K562 (cell line): Measurements from ENCODE around the gene SLAIN2. TPM values are rescaled to one million over a fixed set of nuclear protein-coding genes. Genes with fewer than 3 reads are reported as not detected.

Experiments used
- ATAC-seq: fragments of 200-7000 bp; cut with Tn5 transposase; 3 replicates; pipeline ENCODE4 v1.9.1; 2020; ENCODE audit warnings: moderate library complexity
- BruUV-seq: library from RNA; stranded (reverse); fragments of 400-500 nt; replicated peaks from 2 replicates; lab custom pipeline; 2021; lab: Mats Ljungman, UMichigan
- CTCF ChIA-PET: fragments of 300-600 bp; formaldehyde crosslinking; extraction: SDS; loops from one replicate; lab custom pipeline; 2021; ENCODE audit warnings: low intra/inter-chr PET ratio; lab: Yijun Ruan, JAX
- POLR2A ChIA-PET: fragments of 300-600, 350-650 bp; sonication (Branson Sonifier 250); formaldehyde crosslinking; extraction: SDS; loops from one replicate; lab custom pipeline; 2021; ENCODE audit warnings: antibody characterized with exemption, inconsistent platforms; lab: Yijun Ruan, JAX
- DNase-seq, 4 experiments: peaks; one replicate each; pipeline versions ENCODE4 v3.0.0 to v3.0.0-alpha.2; 2011 to 2018; ENCODE audit warnings: low spot score in 3 of 4, mixed read lengths in 3 of 4; ENCODE audit errors: extremely low read depth in 1 of 4
- FAIRE-seq: peaks from 2 replicates; lab custom pipeline; 2011; peaks lifted over from hg19 to GRCh38; lab: Jason Lieb, UNC
- H2AFZ ChIP-seq: 2 replicates; pipeline ENCODE4 v1.6.0; 2011; ENCODE audit warnings: low read depth, low read length, control low read depth, inconsistent platforms
- H3K27ac ChIP-seq: fragments of 200-600 bp; 3 replicates; pipeline ENCODE4 v1.8.0; 2011; ENCODE audit warnings: low read depth, mild to moderate bottlenecking, control low read depth, inconsistent platforms, low read length, moderate library complexity, mixed read lengths; ENCODE audit errors: extremely low read depth
- H3K27me3 ChIP-seq, 2 experiments: fragments of 300-600 bp in 1 of 2; 2 replicates in 1 of 2; 3 replicates in 1 of 2; pipeline versions ENCODE4 v1.6.0 to v1.8.0; 2011; ENCODE audit warnings: inconsistent platforms in 2 of 2, low read length in 2 of 2, mild to moderate bottlenecking in 1 of 2, mixed read lengths in 1 of 2, moderate library complexity in 1 of 2; ENCODE audit not compliant: control insufficient read depth in 2 of 2, insufficient read depth in 2 of 2
- H3K36me3 ChIP-seq: fragments of 300-600 bp; 3 replicates; pipeline ENCODE4 v1.8.0; 2011; ENCODE audit warnings: mild to moderate bottlenecking, low read length, inconsistent platforms; ENCODE audit not compliant: control insufficient read depth, insufficient read depth
- H3K4me1 ChIP-seq, 2 experiments: fragments of 200-600 bp in 1 of 2; replicated peaks in 1 of 2; 2 replicates in 1 of 2; 3 replicates in 1 of 2; pipeline versions ENCODE4 v1.5.1 to v1.8.0; 2011; ENCODE audit warnings: inconsistent platforms in 2 of 2, low read length in 2 of 2, mild to moderate bottlenecking in 1 of 2, mixed read lengths in 1 of 2, moderate library complexity in 1 of 2; ENCODE audit not compliant: control insufficient read depth in 2 of 2, insufficient read depth in 2 of 2
- H3K4me2 ChIP-seq: 2 replicates; pipeline ENCODE4 v1.6.1; 2011; ENCODE audit warnings: low read length, control low read depth, inconsistent platforms, mixed read lengths; ENCODE audit not compliant: insufficient read depth
- H3K4me3 ChIP-seq: fragments of 200-600 bp; sonication (generic), shearing (Covaris generic); 2 replicates; pipeline ENCODE4 v1.5.1; 2016; ENCODE audit warnings: control low read depth, inconsistent platforms
- H3K79me2 ChIP-seq: fragments of 200-600 bp; 3 replicates; pipeline ENCODE4 v1.8.0; 2011; ENCODE audit warnings: low read length, inconsistent platforms; ENCODE audit not compliant: control insufficient read depth, insufficient read depth
- H3K9ac ChIP-seq, 2 experiments: 2 replicates each; pipeline versions ENCODE4 v1.6.0 to v1.6.1; 2011; ENCODE audit warnings: low read depth in 2 of 2, low read length in 2 of 2, control low read depth in 1 of 2, inconsistent platforms in 1 of 2, mild to moderate bottlenecking in 1 of 2, mixed read lengths in 1 of 2; ENCODE audit not compliant: insufficient read depth in 1 of 2
- H3K9me1 ChIP-seq: one replicate; pipeline ENCODE4 v1.6.0; 2011; ENCODE audit warnings: inconsistent platforms, mild to moderate bottlenecking, low read length, moderate library complexity; ENCODE audit not compliant: control insufficient read depth, insufficient read depth
- H3K9me3 ChIP-seq: replicated peaks from 2 replicates; pipeline ENCODE4 v1.5.1; 2011; ENCODE audit warnings: low read depth, low read length, inconsistent platforms; ENCODE audit not compliant: control insufficient read depth, insufficient read depth
- H4K20me1 ChIP-seq: replicated peaks from 2 replicates; pipeline ENCODE4 v1.6.1; 2011; ENCODE audit warnings: low read length, inconsistent platforms, mixed read lengths; ENCODE audit not compliant: control insufficient read depth, insufficient read depth
- CBX2 ChIP-seq: fragments of 200-600 bp; sonication (generic); IDR thresholded peaks from one replicate; pipeline ENCODE4 v1.6.1; 2012; ENCODE audit warnings: mild to moderate bottlenecking, low read length, inconsistent platforms; ENCODE audit not compliant: insufficient read depth, poor library complexity, severe bottlenecking
- CBX8 ChIP-seq: fragments of 200-600 bp; sonication (generic); IDR thresholded peaks from 2 replicates; pipeline ENCODE4 v1.6.1; 2012; ENCODE audit warnings: borderline replicate concordance, mixed run types, low read depth, mild to moderate bottlenecking, moderate library complexity, mixed read lengths, low read length, control low read depth, inconsistent platforms; ENCODE audit not compliant: poor library complexity, severe bottlenecking; ENCODE audit errors: extremely low read depth
- HLTF ChIP-seq: fragments of 450-650 bp; IDR thresholded peaks from 2 replicates; pipeline ENCODE4 v1.6.1; 2016
- ILF3 ChIP-seq: fragments of 450-650 bp; IDR thresholded peaks from 2 replicates; pipeline ENCODE4 v1.6.1; 2018; ENCODE audit warnings: antibody characterized with exemption, mild to moderate bottlenecking, moderate library complexity, borderline replicate concordance
- MAFF ChIP-seq: IDR thresholded peaks from 2 replicates; pipeline ENCODE4 v1.6.1; 2012; ENCODE audit warnings: low read length, improper control_type of control experiment
- MED1 ChIP-seq: sonication (generic); formaldehyde crosslinking; IDR thresholded peaks from 2 replicates; pipeline ENCODE4 v1.8.1; 2023; ENCODE audit warnings: missing genetic modification reagents, borderline replicate concordance
- MEIS2 ChIP-seq: fragments of 450-650 bp; IDR thresholded peaks from 2 replicates; pipeline ENCODE4 v1.6.1; 2014; ENCODE audit warnings: mild to moderate bottlenecking; ENCODE audit not compliant: partially characterized antibody
- ZFPM2 ChIP-seq: fragments of 250-450 bp; sonication (Bioruptor Pico); IDR thresholded peaks from 2 replicates; pipeline ENCODE4 v1.5.1; 2022; ENCODE audit warnings: mild to moderate bottlenecking
- ZNF431 ChIP-seq: sonication (generic); formaldehyde crosslinking; IDR thresholded peaks from 2 replicates; pipeline ENCODE4 v1.8.0; 2022; ENCODE audit warnings: mild to moderate bottlenecking, missing genetic modification reagents
- WGBS: fragments of 100-300 bp; shearing (Covaris generic); methylation state at CpG from one replicate; pipeline ENCODE4 v1.1.6; 2016; ENCODE audit warnings: low coverage, mixed read lengths; ENCODE audit not compliant: insufficient coverage; ENCODE audit errors: missing lambda C conversion rate; 5-methylcytosine and 5-hydroxymethylcytosine counted together
- in situ Hi-C: fragments of 300-500 bp; cut with MboI; formaldehyde crosslinking; loops from 4 replicates; pipeline ENCODE4 v1.15.0; 2018; ENCODE audit warnings: inconsistent platforms, mixed read lengths
- intact Hi-C: fragments of 100-400 bp; cut with micrococcal nuclease; formaldehyde crosslinking; loops from 2 replicates; pipeline ENCODE4 v1.14.2; 2022
- polyA plus RNA-seq, 8 experiments: library from polyadenylated mRNA; depleted of rRNA in 4 of 8; stranded (reverse) in 5 of 8; unstranded in 3 of 8; fragments of >200 nt; fragmentation: Nextera tagmentation in 2 of 8; fragmentation: Illumina TruSeq in 1 of 8; extraction: Ambion mirVana in 2 of 8; extraction: Trizol in 1 of 8; gene quantifications; 2 replicates each; pipeline versions ENCODE4 v1.2.1 to v1.2.3, GENCODE V29; 2011 to 2014; ENCODE audit warnings: inconsistent platforms in 1 of 8, missing spikeins in 1 of 8
- total RNA-seq, 7 experiments: library from RNA; depleted of rRNA in 6 of 7; stranded (reverse); fragments of >200 nt in 6 of 7; fragmentation: Illumina TruSeq in 2 of 7; extraction: Trizol in 2 of 7; gene quantifications; 2 replicates each; pipeline versions ENCODE4 v1.2.1 to v1.2.3, GENCODE V29; 2011 to 2021; ENCODE audit warnings: low replicate concordance in 1 of 7
- TF ChIP-seq, protein P1 (sequence below): fragments of 450-650 bp; IDR thresholded peaks from 2 replicates; pipeline ENCODE4 v1.6.1; 2016; ENCODE audit warnings: mild to moderate bottlenecking, moderate library complexity

SLAIN2 gene
- total and polyA plus RNA-seq, 9 of the 15 experiments (the other 6 are each of a cell fraction or from before 2014, with no cell fraction given) = 3.5 to 116 (median 35.0) TPM

- BruUV-seq = no TSS peak
- no peak overlapping the region for H3K4me2 ChIP-seq
- H3K9me1 ChIP-seq = no peaks in the 10 kb centered on the region
- peaks cover 7% of the 10 kb centered on the region; the same call in 2 of the 3 replicates for H3K36me3 ChIP-seq
- WGBS = 81% methylated on average over 2 of the region's 2 CpGs
- no peak overlapping the region for H3K27ac ChIP-seq
- DNase-seq (no peak), FAIRE-seq (no peak), ATAC-seq (no peak)
- no peaks in the 10 kb centered on the region for H3K9me3 ChIP-seq
- no peaks in the 10 kb centered on the region for H3K4me1 ChIP-seq
- no peaks in the 10 kb centered on the region for H3K27me3 ChIP-seq
- ChIA-PET POLR2A (interaction anchor here (0.6 to 1.3 kb wide), 3 partner anchors 10 to 374 kb away, joined by 3 to 4 read pairs (median 3); no protein-coding TSS in a partner anchor), CTCF (interaction anchor here (0.6 kb wide), 1 partner anchor 297 kb away, joined by 4 read pairs; no protein-coding TSS in a partner anchor)
- no peaks in the 10 kb centered on the region for H3K79me2 ChIP-seq
- intact Hi-C loops (no loop called here), in situ Hi-C loops (no loop called here)
- no peaks in the 10 kb centered on the region for H4K20me1 ChIP-seq
- no peak overlapping the region for H3K4me3 ChIP-seq
- H2AFZ ChIP-seq = no peak overlapping the region
- H3K9ac ChIP-seq = no peak overlapping the region
- TF ChIP-seq CBX2 (no peak), MEIS2 (no peak), MAFF (no peak), CBX8 (no peak), MED1 (CRISPR knock-in tag) (no peak), ZFPM2 (CRISPR knock-in tag) (no peak), ILF3 (no peak), HLTF (no peak), ZNF431 (CRISPR knock-in tag) (no peak)
- TF ChIP-seq, protein P1, sequence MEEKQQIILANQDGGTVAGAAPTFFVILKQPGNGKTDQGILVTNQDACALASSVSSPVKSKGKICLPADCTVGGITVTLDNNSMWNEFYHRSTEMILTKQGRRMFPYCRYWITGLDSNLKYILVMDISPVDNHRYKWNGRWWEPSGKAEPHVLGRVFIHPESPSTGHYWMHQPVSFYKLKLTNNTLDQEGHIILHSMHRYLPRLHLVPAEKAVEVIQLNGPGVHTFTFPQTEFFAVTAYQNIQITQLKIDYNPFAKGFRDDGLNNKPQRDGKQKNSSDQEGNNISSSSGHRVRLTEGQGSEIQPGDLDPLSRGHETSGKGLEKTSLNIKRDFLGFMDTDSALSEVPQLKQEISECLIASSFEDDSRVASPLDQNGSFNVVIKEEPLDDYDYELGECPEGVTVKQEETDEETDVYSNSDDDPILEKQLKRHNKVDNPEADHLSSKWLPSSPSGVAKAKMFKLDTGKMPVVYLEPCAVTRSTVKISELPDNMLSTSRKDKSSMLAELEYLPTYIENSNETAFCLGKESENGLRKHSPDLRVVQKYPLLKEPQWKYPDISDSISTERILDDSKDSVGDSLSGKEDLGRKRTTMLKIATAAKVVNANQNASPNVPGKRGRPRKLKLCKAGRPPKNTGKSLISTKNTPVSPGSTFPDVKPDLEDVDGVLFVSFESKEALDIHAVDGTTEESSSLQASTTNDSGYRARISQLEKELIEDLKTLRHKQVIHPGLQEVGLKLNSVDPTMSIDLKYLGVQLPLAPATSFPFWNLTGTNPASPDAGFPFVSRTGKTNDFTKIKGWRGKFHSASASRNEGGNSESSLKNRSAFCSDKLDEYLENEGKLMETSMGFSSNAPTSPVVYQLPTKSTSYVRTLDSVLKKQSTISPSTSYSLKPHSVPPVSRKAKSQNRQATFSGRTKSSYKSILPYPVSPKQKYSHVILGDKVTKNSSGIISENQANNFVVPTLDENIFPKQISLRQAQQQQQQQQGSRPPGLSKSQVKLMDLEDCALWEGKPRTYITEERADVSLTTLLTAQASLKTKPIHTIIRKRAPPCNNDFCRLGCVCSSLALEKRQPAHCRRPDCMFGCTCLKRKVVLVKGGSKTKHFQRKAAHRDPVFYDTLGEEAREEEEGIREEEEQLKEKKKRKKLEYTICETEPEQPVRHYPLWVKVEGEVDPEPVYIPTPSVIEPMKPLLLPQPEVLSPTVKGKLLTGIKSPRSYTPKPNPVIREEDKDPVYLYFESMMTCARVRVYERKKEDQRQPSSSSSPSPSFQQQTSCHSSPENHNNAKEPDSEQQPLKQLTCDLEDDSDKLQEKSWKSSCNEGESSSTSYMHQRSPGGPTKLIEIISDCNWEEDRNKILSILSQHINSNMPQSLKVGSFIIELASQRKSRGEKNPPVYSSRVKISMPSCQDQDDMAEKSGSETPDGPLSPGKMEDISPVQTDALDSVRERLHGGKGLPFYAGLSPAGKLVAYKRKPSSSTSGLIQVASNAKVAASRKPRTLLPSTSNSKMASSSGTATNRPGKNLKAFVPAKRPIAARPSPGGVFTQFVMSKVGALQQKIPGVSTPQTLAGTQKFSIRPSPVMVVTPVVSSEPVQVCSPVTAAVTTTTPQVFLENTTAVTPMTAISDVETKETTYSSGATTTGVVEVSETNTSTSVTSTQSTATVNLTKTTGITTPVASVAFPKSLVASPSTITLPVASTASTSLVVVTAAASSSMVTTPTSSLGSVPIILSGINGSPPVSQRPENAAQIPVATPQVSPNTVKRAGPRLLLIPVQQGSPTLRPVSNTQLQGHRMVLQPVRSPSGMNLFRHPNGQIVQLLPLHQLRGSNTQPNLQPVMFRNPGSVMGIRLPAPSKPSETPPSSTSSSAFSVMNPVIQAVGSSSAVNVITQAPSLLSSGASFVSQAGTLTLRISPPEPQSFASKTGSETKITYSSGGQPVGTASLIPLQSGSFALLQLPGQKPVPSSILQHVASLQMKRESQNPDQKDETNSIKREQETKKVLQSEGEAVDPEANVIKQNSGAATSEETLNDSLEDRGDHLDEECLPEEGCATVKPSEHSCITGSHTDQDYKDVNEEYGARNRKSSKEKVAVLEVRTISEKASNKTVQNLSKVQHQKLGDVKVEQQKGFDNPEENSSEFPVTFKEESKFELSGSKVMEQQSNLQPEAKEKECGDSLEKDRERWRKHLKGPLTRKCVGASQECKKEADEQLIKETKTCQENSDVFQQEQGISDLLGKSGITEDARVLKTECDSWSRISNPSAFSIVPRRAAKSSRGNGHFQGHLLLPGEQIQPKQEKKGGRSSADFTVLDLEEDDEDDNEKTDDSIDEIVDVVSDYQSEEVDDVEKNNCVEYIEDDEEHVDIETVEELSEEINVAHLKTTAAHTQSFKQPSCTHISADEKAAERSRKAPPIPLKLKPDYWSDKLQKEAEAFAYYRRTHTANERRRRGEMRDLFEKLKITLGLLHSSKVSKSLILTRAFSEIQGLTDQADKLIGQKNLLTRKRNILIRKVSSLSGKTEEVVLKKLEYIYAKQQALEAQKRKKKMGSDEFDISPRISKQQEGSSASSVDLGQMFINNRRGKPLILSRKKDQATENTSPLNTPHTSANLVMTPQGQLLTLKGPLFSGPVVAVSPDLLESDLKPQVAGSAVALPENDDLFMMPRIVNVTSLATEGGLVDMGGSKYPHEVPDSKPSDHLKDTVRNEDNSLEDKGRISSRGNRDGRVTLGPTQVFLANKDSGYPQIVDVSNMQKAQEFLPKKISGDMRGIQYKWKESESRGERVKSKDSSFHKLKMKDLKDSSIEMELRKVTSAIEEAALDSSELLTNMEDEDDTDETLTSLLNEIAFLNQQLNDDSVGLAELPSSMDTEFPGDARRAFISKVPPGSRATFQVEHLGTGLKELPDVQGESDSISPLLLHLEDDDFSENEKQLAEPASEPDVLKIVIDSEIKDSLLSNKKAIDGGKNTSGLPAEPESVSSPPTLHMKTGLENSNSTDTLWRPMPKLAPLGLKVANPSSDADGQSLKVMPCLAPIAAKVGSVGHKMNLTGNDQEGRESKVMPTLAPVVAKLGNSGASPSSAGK = no peak
These were observed 87.6 kb downstream of the SLAIN2 start for GRCh38 chr4:48428926-48429325.
